Heart left ventricle (tissue), 16 donors: ENCODE results near the gene SSBP3. TPM values are rescaled to one million over a fixed set of nuclear protein-coding genes. Genes with fewer than 3 reads are reported as not detected.
"Not testable (repeated sequence)": the region's sequence is repeated elsewhere in the genome, so short reads cannot be mapped to it uniquely, and the experiment has no call there.

ENCODE experiments used
- ATAC-seq, 4 donors: fragments of 200-7000 bp; cut with Tn5 transposase; one replicate each; pipeline ENCODE4 v1.9.1; 2020 to 2022; ENCODE audit warnings: moderate library complexity in 4 of 4, mild to moderate bottlenecking in 3 of 4, moderate number of reproducible peaks in 1 of 4
- DNase-seq, 5 donors: peaks; one replicate each; pipeline ENCODE4 v3.0.0-alpha.2; 2020
- H3K27ac ChIP-seq, 12 donors: fragments of 200-600 bp; sonication (generic) in 4 of 12; one replicate each; pipeline versions ENCODE4 v1.5.0 to v1.8.0; 2016 to 2022; ENCODE audit warnings: mild to moderate bottlenecking in 2 of 12
- H3K27me3 ChIP-seq, 9 donors: fragments of 200-600 bp; sonication (generic) in 2 of 9; one replicate each; pipeline versions ENCODE4 v1.5.1 to v1.8.0; 2016 to 2022; ENCODE audit warnings: mild to moderate bottlenecking in 3 of 9
- H3K36me3 ChIP-seq, 9 donors: fragments of 200-600 bp; sonication (generic) in 2 of 9; one replicate each; pipeline versions ENCODE4 v1.5.0 to v1.8.0; 2018 to 2022; ENCODE audit warnings: mild to moderate bottlenecking in 2 of 9
- H3K4me1 ChIP-seq, 12 donors: fragments of 200-600 bp; sonication (generic) in 4 of 12; one replicate each; pipeline versions ENCODE4 v1.5.0 to v1.8.0; 2016 to 2022; ENCODE audit warnings: mild to moderate bottlenecking in 3 of 12
- H3K4me3 ChIP-seq, 12 donors: fragments of 200-600 bp; sonication (generic) in 4 of 12; one replicate each; pipeline versions ENCODE4 v1.5.0 to v1.8.0; 2017 to 2022; ENCODE audit warnings: mild to moderate bottlenecking in 9 of 12, moderate library complexity in 4 of 12
- H3K9me3 ChIP-seq, 12 donors: fragments of 200-600 bp; sonication (generic) in 4 of 12; one replicate each; pipeline versions ENCODE4 v1.5.0 to v1.8.0; 2016 to 2022; ENCODE audit warnings: mild to moderate bottlenecking in 1 of 12
- POLR2A ChIP-seq, 2 donors: fragments of 450-650 bp; IDR thresholded peaks; one replicate each; pipeline ENCODE4 v1.6.1; 2017; ENCODE audit warnings: antibody characterized with exemption in 2 of 2, mild to moderate bottlenecking in 2 of 2, moderate library complexity in 2 of 2
- WGBS, 4 donors: extraction: QIAGEN DNeasy Blood & Tissue Kit in 2 of 4; methylation state at CpG; one replicate each; pipeline versions ENCODE4 v1.1.5 to v1.1.7; 2013 to 2018; 5-methylcytosine and 5-hydroxymethylcytosine counted together
- intact Hi-C, 10 donors: fragments of 100-400 bp; cut with DNase I; formaldehyde crosslinking; loops; one replicate each; pipeline versions ENCODE4 v1.11.1 to v1.14.2; 2022
- long read RNA-seq, 3 donors: library from polyadenylated mRNA; unstranded; transcript quantifications; one replicate each; pipeline ENCODE4 v2.0.0, GENCODE V29; 2020 to 2021
- polyA plus RNA-seq, 2 donors: library from polyadenylated mRNA; stranded (reverse); fragments of 200-250 nt; gene quantifications; one replicate each; pipeline ENCODE4 v1.2.3, GENCODE V29; 2013
- total RNA-seq, 9 donors: library from RNA; depleted of rRNA in 2 of 9; stranded (reverse); fragments of >200 nt in 2 of 9; fragmentation: NEBNext Ultra II Directional in 3 of 9; extraction: Animal tissue kit (Norgen Biotek cat#: 25700) in 3 of 9; gene quantifications; one replicate each; pipeline versions ENCODE4 v1.1.0 to v1.2.4, GENCODE V29; 2016 to 2023
- TF ChIP-seq, protein P1 (sequence below), 12 donors: fragments of 200-600 bp; sonication (generic) in 4 of 12; IDR thresholded peaks; one replicate each; pipeline versions ENCODE4 v1.5.0 to v1.8.0; 2018 to 2022; ENCODE audit warnings: antibody characterized with exemption in 12 of 12, mild to moderate bottlenecking in 5 of 12
- donor health status: ischemic (EF 13 %, LVEDD 7.1; RV severe dilation, severe dysfunction).
- donor health status: healthy with polysubstance abuse.
- donor health status: DM: no; HTN: yes; CAD: no.
- donor health status: DM: no; HTN: no; CAD: no.
- donor health status: ischemic (EF 25% LVEDD 6.9; RV normal size, moderate dysfunction).
- donor health status: ischemic (EF 25% LVEDD 5.7; RV mildly dilated, moderate dysfunction).
- donor health status: healthy.
- donor health status: DM: yes; HTN: yes; CAD: no.
- donor health status: ischemic (EF 35%, LVEDD 5.7; RV mildly dilated, moderate dysfunction).
- donor health status: nonischemic (EF 11% LVEDD 7.7; RV severe dilation, severe dysfunction).
- donor health status: DM: yes; HTN: yes; CAD: no.
- donor health status: PGD.
- donor health status: ischemic (EF 29% LVEDD 5.4; RV normal size, mild dysfunction).
- donor health status: nonischemic (EF 23%, LVEDD 6.1; RV moderate dilation, normal function).

The SSBP3 gene
- total RNA-seq (10 to 100 TPM; 20.8 to 61.8 (median 48.3) TPM), polyA plus RNA-seq (10 to 100 TPM; 21.4 to 30.7 TPM)
- long read RNA-seq, donor 1, partial matches to known transcripts: 8 of 25 reads
- long read RNA-seq, donor 1, other reads (novel, unspliced or antisense): 16 of 25 reads
- long read RNA-seq, donor 2, partial matches to known transcripts: 5 of 24 reads
- long read RNA-seq, donor 2, other reads (novel, unspliced or antisense): 18 of 24 reads
- long read RNA-seq, donor 3, partial matches to known transcripts: 3 of 14 reads
- long read RNA-seq, donor 3, other reads (novel, unspliced or antisense): 9 of 14 reads

DNA sequence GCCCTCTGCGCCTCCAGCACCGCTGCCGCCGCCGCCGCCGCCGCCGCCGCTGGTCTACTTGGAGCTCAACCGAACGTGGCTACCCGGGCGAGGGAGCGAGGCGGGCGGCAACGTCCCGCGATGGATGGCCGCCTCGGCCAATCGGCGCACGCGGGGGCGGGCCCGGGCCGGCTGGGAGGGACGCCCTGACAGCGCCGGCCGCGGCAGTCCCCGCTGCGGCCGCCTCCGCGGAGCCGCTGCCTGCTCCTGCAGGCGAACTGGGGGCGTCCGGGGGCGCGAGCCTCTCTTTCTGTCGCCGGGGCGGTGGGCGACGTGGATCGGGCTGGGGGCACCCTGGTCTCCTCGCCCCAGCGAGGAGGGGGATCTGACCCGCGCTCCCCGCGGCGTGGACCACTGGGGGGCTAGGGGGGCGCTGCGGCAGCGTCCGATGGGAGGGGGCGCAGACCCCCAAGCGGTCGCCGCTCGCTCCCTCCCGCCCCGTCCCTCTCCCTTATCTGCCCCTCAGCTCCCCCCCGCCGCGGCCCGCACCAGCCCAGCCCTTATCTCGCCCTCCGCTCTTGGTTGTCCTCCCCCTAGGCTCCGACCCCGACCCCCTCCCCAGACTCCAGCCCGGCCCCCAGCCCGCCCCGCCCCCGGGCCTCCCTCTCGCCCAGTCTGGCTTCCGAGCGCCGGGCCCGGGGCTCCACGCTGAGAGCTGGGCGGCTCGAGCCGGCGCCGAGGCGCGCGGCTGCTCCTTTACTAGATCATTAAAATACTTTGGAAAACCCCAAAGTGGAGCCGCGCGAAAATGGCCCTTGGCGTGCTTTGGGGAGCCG lies at the start of gene SSBP3:
Gene SSBP3, minus strand, starts transcription at position 56 of the 815 bp plus-strand sequence.
- H3K4me3 ChIP-seq: peak within 1 kb of the TSS; percentile 74 to 98 (median 90)
- peak within 1 kb of the TSS; percentile 72 to 97 (median 92) for H3K27ac ChIP-seq
- intact Hi-C loops: loop anchor here (1.0 to 10.0 kb wide), 20 partner anchors 52 to 354 kb away; partner anchors contain the start of genes CYB5RL (in 5 of the 10), MRPL37 (in 5 of the 10), TCEANC2 (in 1 of the 10) and TMEM59 (in 1 of the 10)
- DNase-seq (peak; percentile 94 to 96 (median 94)), ATAC-seq (peak; percentile 78 to 95 (median 90))
- H3K9me3 ChIP-seq: no peaks in the 10 kb centered on the region
- TF ChIP-seq, protein P1, sequence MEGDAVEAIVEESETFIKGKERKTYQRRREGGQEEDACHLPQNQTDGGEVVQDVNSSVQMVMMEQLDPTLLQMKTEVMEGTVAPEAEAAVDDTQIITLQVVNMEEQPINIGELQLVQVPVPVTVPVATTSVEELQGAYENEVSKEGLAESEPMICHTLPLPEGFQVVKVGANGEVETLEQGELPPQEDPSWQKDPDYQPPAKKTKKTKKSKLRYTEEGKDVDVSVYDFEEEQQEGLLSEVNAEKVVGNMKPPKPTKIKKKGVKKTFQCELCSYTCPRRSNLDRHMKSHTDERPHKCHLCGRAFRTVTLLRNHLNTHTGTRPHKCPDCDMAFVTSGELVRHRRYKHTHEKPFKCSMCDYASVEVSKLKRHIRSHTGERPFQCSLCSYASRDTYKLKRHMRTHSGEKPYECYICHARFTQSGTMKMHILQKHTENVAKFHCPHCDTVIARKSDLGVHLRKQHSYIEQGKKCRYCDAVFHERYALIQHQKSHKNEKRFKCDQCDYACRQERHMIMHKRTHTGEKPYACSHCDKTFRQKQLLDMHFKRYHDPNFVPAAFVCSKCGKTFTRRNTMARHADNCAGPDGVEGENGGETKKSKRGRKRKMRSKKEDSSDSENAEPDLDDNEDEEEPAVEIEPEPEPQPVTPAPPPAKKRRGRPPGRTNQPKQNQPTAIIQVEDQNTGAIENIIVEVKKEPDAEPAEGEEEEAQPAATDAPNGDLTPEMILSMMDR (IDR thresholded peaks at IDR 0.05): peak in 3 of 12 donors; percentile 4 to 31 (median 15)
- TF ChIP-seq POLR2A (IDR thresholded peaks at IDR 0.05): peak; percentile 71 to 97
- H3K36me3 ChIP-seq: peaks cover 0 to 14% (median 4%) of the 10 kb centered on the region in 9 donors
- H3K27me3 ChIP-seq: no peaks in the 10 kb centered on the region
- WGBS, 4 donors: 1% methylated on average over 23 to 100 of the region's 100 CpGs
- peaks cover 4 to 56% (median 37%) of the 10 kb centered on the region in 12 donors for H3K4me1 ChIP-seq

DNA sequence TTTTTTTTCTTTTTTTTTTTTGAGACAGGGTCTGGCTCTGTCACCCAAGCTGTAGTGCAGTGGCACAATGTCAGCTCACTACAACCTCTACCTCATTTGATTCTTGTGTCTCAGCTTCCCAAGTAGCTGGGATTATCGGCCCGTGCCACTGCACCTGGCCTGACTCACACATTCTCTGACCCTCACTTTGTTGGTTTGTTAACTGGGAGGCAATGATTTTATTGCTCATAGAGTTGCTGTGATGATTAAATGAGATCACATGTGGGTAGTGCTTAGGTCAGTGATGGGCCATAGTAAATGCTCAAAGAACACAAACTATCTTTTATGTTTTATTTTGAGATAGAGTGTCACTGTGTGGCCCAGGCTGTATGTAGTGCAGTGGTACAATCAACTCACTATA lies 47.3 kb upstream of the SSBP3 start:
- intact Hi-C loops: no loop called here
- DNase-seq (no peak), ATAC-seq (no peak)
- 90 to 98% (median 96%) methylated on average over 2 of the region's 2 CpGs for WGBS, 4 donors
- Histone ChIP-seq H3K36me3 (no peaks in the 10 kb centered on the region), H3K27me3 (no peaks in the 10 kb centered on the region), H3K4me1 (no peaks in the 10 kb centered on the region), H3K9me3 (no peaks in the 10 kb centered on the region), H3K27ac (no peak overlapping the region), H3K4me3 (no peak overlapping the region)
- TF ChIP-seq, protein P1 (IDR thresholded peaks at IDR 0.05): no peak
- TF ChIP-seq POLR2A (IDR thresholded peaks at IDR 0.05): no peak

DNA sequence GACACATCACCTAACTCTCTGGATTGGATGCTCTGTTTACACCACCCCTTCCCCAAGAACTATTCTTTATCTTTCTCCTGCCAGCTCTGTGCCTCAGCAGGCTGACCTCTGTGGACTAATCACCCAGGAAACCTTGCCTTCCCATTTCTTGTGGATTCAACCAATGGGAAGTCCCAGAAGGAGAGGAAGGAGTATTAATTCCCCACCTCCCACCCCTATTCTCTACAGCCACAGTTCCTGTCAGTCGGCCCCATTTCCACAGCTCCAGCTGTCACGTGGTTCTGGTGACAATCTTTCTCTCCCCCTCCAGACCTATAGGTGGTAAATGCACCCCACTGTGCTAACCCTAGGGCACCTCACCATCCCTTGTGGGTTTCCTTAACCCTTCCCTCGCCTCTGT lies 46.8 kb upstream of the SSBP3 start:
- Histone ChIP-seq H3K36me3 (no peaks in the 10 kb centered on the region), H3K4me1 (no peaks in the 10 kb centered on the region), H3K4me3 (no peak overlapping the region), H3K27me3 (no peaks in the 10 kb centered on the region), H3K27ac (no peak overlapping the region), H3K9me3 (no peaks in the 10 kb centered on the region)
- intact Hi-C loops: no loop called here
- TF ChIP-seq, protein P1 (IDR thresholded peaks at IDR 0.05): no peak
- TF ChIP-seq POLR2A (IDR thresholded peaks at IDR 0.05): no peak
- WGBS, 4 donors: 65 to 73% (median 69%) methylated on average over 3 of the region's 3 CpGs
- DNase-seq: no peak
- ATAC-seq: no peak

DNA sequence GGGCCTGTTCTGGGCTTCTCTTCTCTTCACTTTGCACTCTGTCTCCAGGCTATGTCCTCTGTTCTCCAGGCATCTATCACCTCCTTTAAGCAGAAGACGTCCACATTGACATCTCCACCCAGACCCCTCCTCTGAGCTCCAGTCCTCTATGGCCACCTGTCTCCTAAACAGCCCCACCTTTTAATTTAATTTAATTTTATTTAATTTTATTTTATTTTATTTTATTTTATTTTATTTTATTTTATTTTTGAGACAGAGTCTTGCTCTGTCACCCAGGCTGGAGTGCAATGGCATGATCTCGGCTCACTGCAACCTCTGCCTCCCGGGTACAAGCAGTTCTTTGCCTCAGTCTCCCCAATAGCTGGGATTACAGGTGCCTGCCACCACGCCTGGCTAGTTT lies 43.2 kb upstream of the SSBP3 start:
- H3K27ac ChIP-seq, DNase-seq, H3K4me1 ChIP-seq, intact Hi-C loops, H3K36me3 ChIP-seq, ATAC-seq, H3K4me3 ChIP-seq, H3K27me3 ChIP-seq, H3K9me3 ChIP-seq: not testable (repeated sequence)
- 81 to 94% (median 91%) methylated on average over 4 of the region's 4 CpGs for WGBS, 4 donors

DNA sequence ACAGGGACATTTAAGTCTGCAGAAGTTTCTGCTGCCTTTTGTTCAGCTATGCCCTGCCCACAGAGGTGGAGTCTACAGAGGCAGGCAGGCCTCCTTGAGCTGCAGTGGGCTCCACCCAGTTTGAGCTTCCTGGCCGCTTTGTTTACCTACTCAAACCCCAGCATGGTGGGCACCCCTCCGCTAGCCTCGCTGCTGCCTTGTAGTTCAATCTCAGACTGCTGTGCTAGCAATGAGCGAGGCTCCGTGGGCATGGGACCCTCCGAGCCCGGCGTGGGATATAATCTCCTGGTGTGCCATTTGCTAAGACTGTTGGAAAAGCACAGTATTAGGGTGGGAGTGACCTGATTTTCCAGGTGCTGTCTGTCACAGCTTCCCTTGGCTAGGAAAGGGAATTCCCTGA lies 42.6 kb upstream of the SSBP3 start:
- WGBS, 4 donors: 81 to 95% (median 81%) methylated on average over 7 to 8 of the region's 8 CpGs; no CpG with 5 or more reads in 1 of the 4 donors
- DNase-seq: not testable (repeated sequence)

DNA sequence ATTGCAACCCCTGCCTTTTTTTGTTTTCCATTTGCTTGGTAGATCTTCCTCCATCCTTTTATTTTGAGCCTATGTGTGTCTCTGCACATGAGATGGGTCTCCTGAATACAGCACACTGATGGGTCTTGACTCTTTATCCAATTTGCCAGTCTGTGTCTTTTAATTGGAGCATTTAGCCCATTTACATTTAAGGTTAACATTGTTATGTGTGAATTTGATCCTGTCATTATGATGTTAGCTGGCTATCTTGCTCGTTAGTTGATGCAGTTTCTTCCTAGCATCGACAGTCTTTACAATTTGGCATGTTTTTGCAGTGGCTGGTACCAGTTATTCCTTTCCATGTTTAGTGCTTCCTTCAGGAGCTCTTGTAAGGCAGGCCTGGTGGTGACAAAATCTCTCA lies 40.9 kb upstream of the SSBP3 start:
- H3K27me3 ChIP-seq, DNase-seq, H3K27ac ChIP-seq, H3K9me3 ChIP-seq, intact Hi-C loops, H3K4me3 ChIP-seq, H3K4me1 ChIP-seq, ATAC-seq, H3K36me3 ChIP-seq: not testable (repeated sequence)
- 84 to 90% (median 88%) methylated on average over 2 of the region's 2 CpGs for WGBS, 4 donors

More for the DNA sequence above, 42.6 kb upstream of the SSBP3 start:
- ATAC-seq, H3K27ac ChIP-seq, H3K4me1 ChIP-seq, H3K4me3 ChIP-seq, H3K27me3 ChIP-seq, H3K9me3 ChIP-seq, intact Hi-C loops, H3K36me3 ChIP-seq: not testable (repeated sequence)
